ENCODE data around the gene CSF3R.
"Not testable (repeated sequence)": the region's sequence is repeated elsewhere in the genome, so short reads cannot be mapped to it uniquely, and the experiment has no call there.

- TF ChIP-seq EZH2phosphoT487 (IDR thresholded peaks at IDR 0.05; ENCODE audit: insufficient read depth, low read depth); EZH2 (IDR thresholded peaks at IDR 0.05; ENCODE audit: insufficient read depth, poor library complexity, severe bottlenecking): not testable (repeated sequence)
These were observed 5.1 kb downstream of the CSF3R start for GRCh38 chr1:36477615-36478014.
